Naive thymus-derived CD4-positive, alpha-beta T cell (primary cell): ENCODE measurements around the gene SYP. TPM values are rescaled to one million over a fixed set of nuclear protein-coding genes. Genes with fewer than 3 reads are reported as not detected.
A peak's percentile ranks its signal among the peaks of the same experiment; 100 is the strongest.

ENCODE experiments used
- ATAC-seq: fragments of 150-1000 bp; cut with Tn5 transposase; 2 replicates; pipeline ENCODE4 v1.10.0; 2021; ENCODE audit warnings: mild to moderate bottlenecking, moderate library complexity
- CTCF ChIA-PET: fragments of 350-600 bp; sonication (Branson Sonifier 250); formaldehyde crosslinking; loops from one replicate; lab custom pipeline; 2021; ENCODE audit warnings: antibody characterized with exemption; lab: Charles Lee
- POLR2A ChIA-PET: fragments of 350-600 bp; sonication (Branson Sonifier 250); formaldehyde crosslinking; loops from one replicate; lab custom pipeline; 2021; ENCODE audit warnings: antibody characterized with exemption, inconsistent platforms; lab: Charles Lee
- DNase-seq, 9 donors: peaks; one replicate each; pipeline versions ENCODE4 v3.0.0 to v3.0.0-alpha.2; 2020 to 2022; ENCODE audit warnings: mixed read lengths in 1 of 9
- H3K27ac ChIP-seq: one replicate; pipeline ENCODE4 v1.7.0; 2013; ENCODE audit warnings: mild to moderate bottlenecking, low read depth, low read length, moderate library complexity
- H3K27me3 ChIP-seq, 2 donors: one replicate each; pipeline ENCODE4 v1.7.0; 2013; ENCODE audit warnings: low read length in 2 of 2, mild to moderate bottlenecking in 2 of 2, moderate library complexity in 2 of 2; ENCODE audit not compliant: control insufficient read depth in 2 of 2, insufficient read depth in 2 of 2
- H3K36me3 ChIP-seq, 3 experiments: 1 replicate in 2 of 3; 2 replicates in 1 of 3; pipeline ENCODE4 v1.7.0; 2013; ENCODE audit warnings: low read length in 3 of 3, mild to moderate bottlenecking in 3 of 3, moderate library complexity in 1 of 3; ENCODE audit not compliant: insufficient read depth in 3 of 3, control insufficient read depth in 2 of 3
- H3K4me1 ChIP-seq, 2 donors: one replicate each; pipeline ENCODE4 v1.7.0; 2013; ENCODE audit warnings: low read length in 2 of 2, mild to moderate bottlenecking in 2 of 2, moderate library complexity in 1 of 2; ENCODE audit not compliant: control insufficient read depth in 2 of 2, insufficient read depth in 2 of 2
- H3K4me3 ChIP-seq: 2 replicates; pipeline ENCODE4 v1.7.0; 2013; ENCODE audit warnings: mild to moderate bottlenecking, low read length
- H3K9me3 ChIP-seq, 3 experiments: 1 replicate in 2 of 3; 2 replicates in 1 of 3; pipeline ENCODE4 v1.7.0; 2013; ENCODE audit warnings: low read length in 3 of 3; ENCODE audit not compliant: control insufficient read depth in 2 of 3
- H3K27ac Mint-ChIP-seq, 9 donors: one replicate each; pipeline ENCODE4 v1.8.0; 2020 to 2022; ENCODE audit warnings: mixed read lengths in 9 of 9, mild to moderate bottlenecking in 8 of 9, moderate library complexity in 5 of 9, inconsistent platforms in 2 of 9
- H3K27me3 Mint-ChIP-seq, 5 donors: one replicate each; pipeline ENCODE4 v1.8.0; 2021 to 2022; ENCODE audit warnings: mixed read lengths in 5 of 5, mild to moderate bottlenecking in 1 of 5
- H3K36me3 Mint-ChIP-seq, 5 donors: one replicate each; pipeline ENCODE4 v1.8.0; 2020 to 2022; ENCODE audit warnings: mixed read lengths in 5 of 5, mild to moderate bottlenecking in 3 of 5, inconsistent platforms in 1 of 5
- H3K4me1 Mint-ChIP-seq, 7 donors: one replicate each; pipeline ENCODE4 v1.8.0; 2020 to 2022; ENCODE audit warnings: mixed read lengths in 7 of 7, mild to moderate bottlenecking in 3 of 7, inconsistent platforms in 1 of 7
- H3K4me3 Mint-ChIP-seq, 10 donors: one replicate each; pipeline ENCODE4 v1.8.0; 2020 to 2022; ENCODE audit warnings: mild to moderate bottlenecking in 10 of 10, mixed read lengths in 10 of 10, moderate library complexity in 6 of 10, inconsistent platforms in 2 of 10
- H3K9me3 Mint-ChIP-seq, 11 donors: one replicate each; pipeline ENCODE4 v1.8.0; 2020 to 2022; ENCODE audit warnings: mixed read lengths in 11 of 11, mild to moderate bottlenecking in 4 of 11, inconsistent platforms in 1 of 11, moderate library complexity in 1 of 11
- intact Hi-C, 2 donors: fragments of 100-400 bp; cut with micrococcal nuclease; formaldehyde crosslinking; loops; one replicate each; pipeline ENCODE4 v1.15.1; 2023
- polyA plus RNA-seq, 2 donors: library from polyadenylated mRNA; unstranded; fragments of 300-500 nt; fragmentation: Illumina TruSeq; gene quantifications; one replicate each; pipeline ENCODE4 v1.2.3, GENCODE V29; 2021
- total RNA-seq, 6 experiments: library from RNA in 5 of 6; stranded (reverse) in 5 of 6; gene quantifications; 1 replicate in 5 of 6; 2 replicates in 1 of 6; pipeline ENCODE4 v1.2.3 and lab custom pipeline; 2021 to 2026

Gene SYP
- total RNA-seq, result 1 to 10 TPM in 3 of 5 experiments, under 1 TPM in 2; 0.35 to 2.2 (median 1.1) TPM
- under 1 TPM; 0.26 to 0.53 TPM for polyA plus RNA-seq
- 1.2 reads per million for total RNA-seq (lab: John Stamatoyannopoulos, UW)

DNA sequence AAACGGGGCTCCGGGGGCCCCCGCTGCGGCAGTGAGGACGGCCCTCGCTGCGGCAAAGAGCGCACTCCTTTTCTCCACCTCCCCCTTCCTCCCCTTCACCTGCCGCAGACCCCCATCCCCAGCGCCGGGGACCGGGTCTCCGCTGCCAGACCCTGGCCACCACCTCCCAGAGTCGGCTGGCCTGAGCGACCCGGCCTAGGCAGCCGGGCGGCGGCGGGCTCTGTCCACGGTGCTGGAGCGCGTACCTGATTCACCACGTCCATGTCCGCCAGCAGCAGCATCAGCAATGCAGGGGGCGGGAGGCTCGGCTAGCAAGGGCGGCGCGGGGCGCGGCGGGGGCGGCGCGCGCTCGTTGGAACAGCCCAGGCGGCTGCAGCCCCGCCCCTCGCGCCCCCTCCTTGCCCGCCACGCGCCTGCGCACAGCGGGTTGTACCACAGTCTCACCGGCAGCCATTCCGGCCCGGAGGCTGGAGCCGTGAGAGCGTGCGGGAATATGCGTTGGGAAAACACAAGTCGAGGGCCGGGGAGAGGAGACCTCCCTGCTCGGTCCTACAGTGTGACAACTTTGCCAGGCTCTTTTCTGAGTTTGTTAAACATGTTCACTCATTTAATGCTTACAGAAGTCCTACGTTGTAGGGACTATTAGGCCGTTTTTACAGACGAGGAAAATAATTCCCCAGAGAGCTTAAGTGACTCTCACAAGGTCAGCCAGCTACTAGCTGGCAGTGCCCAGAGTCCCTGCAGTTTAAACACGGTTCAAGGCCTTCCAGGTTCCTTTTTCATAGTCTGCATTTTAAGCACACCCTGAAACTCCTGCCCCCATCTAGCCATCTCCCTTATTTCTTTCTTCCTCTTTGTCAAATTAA, at the start of gene SYP:
TSS of gene SYP (minus strand) at position 288 of the 866 bp plus-strand sequence. CDS start at position 281, 7 bp downstream.
- peak within 1 kb of the TSS; percentile 65 to 79 (median 70) for H3K4me3 Mint-ChIP-seq
- peaks cover 0 to 4% (median 0%) of the 10 kb centered on the region in 5 donors for H3K36me3 Mint-ChIP-seq
- ChIA-PET POLR2A (interaction anchor here (0.6 to 1.2 kb wide), 6 partner anchors 9 to 692 kb away, joined by 3 to 5 read pairs (median 4); partner anchors contain the start of genes CCDC22 and PLP2), CTCF (interaction anchor here (0.6 kb wide), 1 partner anchor 33 kb away, joined by 4 read pairs; no protein-coding TSS in a partner anchor)
- peak within 1 kb of the TSS in 8 of 9 donors; percentile 23 to 84 (median 68) for H3K27ac Mint-ChIP-seq
- H3K4me1 Mint-ChIP-seq, result peaks cover 9 to 22% (median 12%) of the 10 kb centered on the region in 7 donors
- DNase-seq, result peak; percentile 82 to 89 (median 87)
- no peaks in the 10 kb centered on the region for H3K9me3 ChIP-seq
- no peaks in the 10 kb centered on the region for H3K36me3 ChIP-seq
- H3K27me3 ChIP-seq, result no peaks in the 10 kb centered on the region
- no peaks in the 10 kb centered on the region for H3K9me3 Mint-ChIP-seq
- intact Hi-C loops, result loop anchor here (1.0 to 2.0 kb wide), 7 partner anchors 9 to 198 kb away; partner anchors contain the start of genes PPP1R3F (in 2 of the 2), CCDC22 (in 1 of the 2) and GRIPAP1 (in 1 of the 2)
- peak; percentile 100 for ATAC-seq
- peak within 1 kb of the TSS; percentile 50 for H3K4me3 ChIP-seq
- H3K27me3 Mint-ChIP-seq, result peaks cover 0 to 17% (median 0%) of the 10 kb centered on the region in 5 donors
- peak within 1 kb of the TSS; percentile 64 for H3K27ac ChIP-seq
- H3K4me1 ChIP-seq, result no peaks in the 10 kb centered on the region

DNA sequence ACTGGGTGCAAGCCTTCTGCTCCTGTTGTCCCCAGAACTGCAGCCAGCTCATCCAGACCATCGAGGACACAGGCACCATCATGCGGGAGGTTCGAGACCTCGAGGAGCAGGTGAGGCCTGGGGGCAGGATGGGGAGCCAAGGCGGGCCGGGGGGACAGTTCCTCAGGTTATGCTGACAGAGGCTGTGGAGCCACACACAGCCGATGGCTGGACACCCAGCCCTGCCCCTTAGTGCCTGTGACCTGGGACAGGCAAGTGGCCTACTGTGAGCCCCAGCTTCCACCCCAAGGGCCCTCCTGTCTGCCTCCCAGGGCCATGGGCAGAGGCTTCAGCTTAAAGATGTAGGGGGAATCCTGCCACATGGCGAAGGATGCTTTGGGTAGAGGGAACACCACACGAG, 49.6 kb upstream of the SYP start:
- Mint-ChIP-seq H3K36me3 (peaks cover 0 to 12% (median 6%) of the 10 kb centered on the region in 5 donors), H3K27me3 (no peaks in the 10 kb centered on the region), H3K4me1 (peaks cover 0 to 11% (median 3%) of the 10 kb centered on the region in 7 donors), H3K27ac (peak overlapping the region in 1 of 9 donors; percentile 74), H3K4me3 (no peak overlapping the region), H3K9me3 (peaks cover 0 to 2% (median 0%) of the 10 kb centered on the region in 11 donors)
- intact Hi-C loops, result no loop called here
- no peaks in the 10 kb centered on the region for H3K9me3 ChIP-seq
- ATAC-seq (no peak), DNase-seq (no peak)
- ChIA-PET CTCF (no interaction called here), POLR2A (interaction anchor here (0.6 kb wide), 1 partner anchor 26 kb away, joined by 5 read pairs; no protein-coding TSS in a partner anchor)
- H3K27me3 ChIP-seq, result no peaks in the 10 kb centered on the region
- peaks cover 0 to 51% (median 0%) of the 10 kb centered on the region in 3 experiments for H3K36me3 ChIP-seq
- H3K27ac ChIP-seq, result no peak overlapping the region
- H3K4me1 ChIP-seq, result no peaks in the 10 kb centered on the region
- H3K4me3 ChIP-seq, result no peak overlapping the region

DNA sequence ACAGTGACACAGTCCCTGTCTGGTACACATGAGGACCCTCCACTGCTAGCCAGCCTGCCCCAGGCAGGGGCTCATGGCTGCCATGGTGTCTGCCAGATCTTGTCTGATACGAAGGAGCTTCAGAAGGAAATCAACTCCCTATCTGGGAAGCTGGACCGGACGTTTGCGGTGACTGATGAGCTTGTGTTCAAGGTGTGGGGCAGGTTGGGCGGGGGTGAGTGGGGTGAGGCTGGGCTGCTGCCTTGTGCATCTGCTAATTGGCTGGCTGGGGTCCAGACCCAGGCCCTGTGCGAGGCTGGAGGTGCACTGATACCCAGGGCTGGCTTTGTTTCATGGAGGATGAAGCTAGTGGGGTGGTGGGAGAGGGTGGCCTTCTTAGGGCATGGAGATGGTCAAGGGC, 49.1 kb upstream of the SYP start:
- H3K4me1 Mint-ChIP-seq, result peaks cover 0 to 11% (median 3%) of the 10 kb centered on the region in 7 donors
- Histone ChIP-seq H3K27ac (no peak overlapping the region), H3K9me3 (no peaks in the 10 kb centered on the region), H3K27me3 (no peaks in the 10 kb centered on the region), H3K4me3 (no peak overlapping the region), H3K36me3 (peaks cover 0 to 56% (median 3%) of the 10 kb centered on the region in 3 experiments), H3K4me1 (no peaks in the 10 kb centered on the region)
- no peak overlapping the region for H3K27ac Mint-ChIP-seq
- CTCF ChIA-PET, result no interaction called here
- H3K4me3 Mint-ChIP-seq, result no peak overlapping the region
- H3K36me3 Mint-ChIP-seq, result peaks cover 0 to 14% (median 8%) of the 10 kb centered on the region in 5 donors
- POLR2A ChIA-PET, result interaction anchor here (0.6 kb wide), 1 partner anchor 25 kb away, joined by 5 read pairs; no protein-coding TSS in a partner anchor
- no peak for DNase-seq
- ATAC-seq, result no peak
- H3K27me3 Mint-ChIP-seq, result no peaks in the 10 kb centered on the region
- intact Hi-C loops, result no loop called here
- H3K9me3 Mint-ChIP-seq, result peaks cover 0 to 2% (median 0%) of the 10 kb centered on the region in 11 donors

DNA sequence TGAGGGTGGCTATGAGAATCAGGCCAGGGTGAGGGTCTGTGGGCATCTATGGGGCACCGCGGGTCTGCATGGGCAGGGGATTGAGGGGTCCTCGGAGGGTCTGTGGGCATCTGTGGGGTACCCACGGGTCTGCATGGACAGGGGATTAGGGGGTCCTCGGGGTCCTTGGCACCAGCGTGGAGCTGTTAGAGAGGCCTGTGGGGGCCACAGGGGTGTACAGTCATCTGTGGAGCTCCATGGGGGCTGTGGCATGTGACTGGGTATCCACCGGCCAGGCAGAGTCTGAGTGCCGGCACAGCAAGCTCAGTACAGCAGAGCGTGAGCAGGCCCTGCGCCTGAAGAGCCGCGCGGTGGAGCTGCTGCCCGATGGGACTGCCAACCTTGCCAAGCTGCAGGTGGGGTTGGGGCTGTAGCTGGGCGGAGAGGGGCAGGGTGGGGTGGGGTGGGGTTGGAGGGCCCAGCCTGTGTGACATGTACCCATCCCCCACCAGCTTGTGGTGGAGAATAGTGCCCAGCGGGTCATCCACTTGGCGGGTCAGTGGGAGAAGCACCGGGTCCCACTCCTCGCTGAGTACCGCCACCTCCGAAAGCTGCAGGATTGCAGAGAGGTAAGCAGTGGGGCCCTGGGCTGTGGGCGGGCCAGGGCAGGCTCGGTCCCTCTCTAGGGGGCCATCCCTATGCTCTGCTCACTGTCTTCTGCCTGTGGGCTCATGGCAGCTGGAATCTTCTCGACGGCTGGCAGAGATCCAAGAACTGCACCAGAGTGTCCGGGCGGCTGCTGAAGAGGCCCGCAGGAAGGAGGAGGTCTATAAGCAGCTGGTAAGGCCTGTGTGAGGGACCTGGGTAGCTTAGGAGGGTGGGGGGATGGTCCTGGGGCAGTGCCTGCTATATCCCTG, 48.2 kb upstream of the SYP start:
- H3K27ac Mint-ChIP-seq, result peak overlapping the region in 1 of 9 donors; percentile 17
- H3K4me3 ChIP-seq, result no peak overlapping the region
- H3K9me3 ChIP-seq, result no peaks in the 10 kb centered on the region
- POLR2A ChIA-PET, result interaction anchor here (1.4 to 1.6 kb wide), 2 partner anchors 10 to 12 kb away, joined by 4 to 5 read pairs; no protein-coding TSS in a partner anchor
- intact Hi-C loops, result no loop called here
- H3K27ac ChIP-seq, result no peak overlapping the region
- CTCF ChIA-PET, result no interaction called here
- H3K4me1 ChIP-seq, result no peaks in the 10 kb centered on the region
- peaks cover 0 to 11% (median 3%) of the 10 kb centered on the region in 7 donors for H3K4me1 Mint-ChIP-seq
- H3K36me3 Mint-ChIP-seq, result peaks cover 0 to 19% (median 8%) of the 10 kb centered on the region in 5 donors
- H3K4me3 Mint-ChIP-seq, result no peak overlapping the region
- DNase-seq, result no peak
- ATAC-seq, result no peak
- no peaks in the 10 kb centered on the region for H3K27me3 Mint-ChIP-seq
- peaks cover 0 to 2% (median 0%) of the 10 kb centered on the region in 11 donors for H3K9me3 Mint-ChIP-seq
- peaks cover 0 to 63% (median 3%) of the 10 kb centered on the region in 3 experiments for H3K36me3 ChIP-seq
- no peaks in the 10 kb centered on the region for H3K27me3 ChIP-seq

DNA sequence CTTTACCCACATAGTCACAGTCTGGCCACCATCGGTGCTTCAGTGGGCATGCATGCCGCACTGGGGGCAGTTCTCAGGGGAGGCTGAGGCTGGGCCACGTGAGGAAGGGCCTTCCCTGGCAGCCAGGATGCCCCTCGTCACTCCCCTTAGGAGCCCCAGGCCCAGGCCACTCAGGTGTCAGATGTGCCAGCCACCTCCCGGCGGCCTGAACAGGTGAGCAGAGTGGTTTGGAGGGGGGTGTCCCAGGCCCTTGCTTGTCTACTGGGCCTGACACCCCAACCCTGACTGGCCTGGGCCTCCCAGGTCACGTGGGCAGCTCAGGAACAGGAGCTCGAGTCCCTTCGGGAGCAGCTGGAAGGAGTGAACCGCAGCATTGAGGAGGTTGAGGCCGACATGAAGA, 47.4 kb upstream of the SYP start:
- Mint-ChIP-seq H3K36me3 (peaks cover 0 to 21% (median 8%) of the 10 kb centered on the region in 5 donors), H3K9me3 (peaks cover 0 to 2% (median 0%) of the 10 kb centered on the region in 11 donors), H3K27ac (peak overlapping the region in 1 of 9 donors; percentile 17), H3K27me3 (no peaks in the 10 kb centered on the region), H3K4me1 (peaks cover 0 to 10% (median 3%) of the 10 kb centered on the region in 7 donors), H3K4me3 (no peak overlapping the region)
- intact Hi-C loops, result no loop called here
- Histone ChIP-seq H3K4me3 (no peak overlapping the region), H3K27me3 (no peaks in the 10 kb centered on the region), H3K36me3 (peaks cover 0 to 71% (median 3%) of the 10 kb centered on the region in 3 experiments), H3K4me1 (no peaks in the 10 kb centered on the region), H3K9me3 (no peaks in the 10 kb centered on the region), H3K27ac (no peak overlapping the region)
- ATAC-seq (no peak), DNase-seq (no peak)
- POLR2A ChIA-PET, result interaction anchor here (1.4 to 1.6 kb wide), 2 partner anchors 11 to 12 kb away, joined by 4 to 5 read pairs; no protein-coding TSS in a partner anchor
- CTCF ChIA-PET, result no interaction called here
